Adrenal gland (tissue), 12 donors: ENCODE results near the gene TUB. TPM values are rescaled to one million over a fixed set of nuclear protein-coding genes. Genes with fewer than 3 reads are reported as not detected.

Experiments
- DNase-seq, 7 donors: peaks; one replicate each; pipeline ENCODE4 v3.0.0-alpha.2; 2019 to 2020
- H3K27ac ChIP-seq, 5 donors: fragments of 200-600 bp; sonication (generic) in 4 of 5; 1 replicate in 3 of 5; 2 replicates in 2 of 5; pipeline versions ENCODE4 v1.5.1 to v1.8.0; 2016 to 2020; ENCODE audit warnings: mild to moderate bottlenecking in 1 of 5
- H3K27me3 ChIP-seq: fragments of 200-600 bp; 2 replicates; pipeline ENCODE4 v1.8.0; 2021
- H3K36me3 ChIP-seq, 2 donors: fragments of 200-600 bp; replicated peaks in 1 of 2; 1 replicate in 1 of 2; 2 replicates in 1 of 2; pipeline versions ENCODE4 v1.5.1 to v1.8.0; 2018 to 2022
- H3K4me1 ChIP-seq, 2 donors: fragments of 200-600 bp; replicated peaks in 1 of 2; 1 replicate in 1 of 2; 2 replicates in 1 of 2; pipeline versions ENCODE4 v1.5.1 to v1.8.0; 2018 to 2021
- H3K4me3 ChIP-seq, 4 donors: fragments of 200-600 bp; sonication (generic) in 3 of 4; one replicate each; pipeline ENCODE4 v1.5.1; 2016 to 2018
- H3K9me3 ChIP-seq, 3 donors: fragments of 200-600 bp; sonication (generic) in 1 of 3; replicated peaks in 1 of 3; 1 replicate in 2 of 3; 2 replicates in 1 of 3; pipeline versions ENCODE4 v1.5.1 to v1.8.0; 2016 to 2021
- POLR2A ChIP-seq, 2 donors: fragments of 450-650 bp; IDR thresholded peaks; one replicate each; pipeline ENCODE4 v1.6.1; 2017; ENCODE audit warnings: antibody characterized with exemption in 2 of 2, mild to moderate bottlenecking in 2 of 2, moderate library complexity in 1 of 2
- WGBS, 4 donors: extraction: QIAGEN DNeasy Blood & Tissue Kit in 2 of 4; methylation state at CpG; one replicate each; pipeline versions ENCODE4 v1.1.5 to v1.1.7; 2013 to 2017; 5-methylcytosine and 5-hydroxymethylcytosine counted together
- intact Hi-C, 2 donors: fragments of 100-400 bp; cut with DNase I; formaldehyde crosslinking; loops; one replicate each; pipeline versions ENCODE4 v1.14.1 to v1.15.0; 2022 to 2023
- polyA plus RNA-seq, 3 donors: library from polyadenylated mRNA; stranded (reverse); fragments of 200-250 nt in 2 of 3; fragments of 350-450 nt in 1 of 3; fragmentation: Illumina TruSeq in 1 of 3; extraction: RNeasy Lipid Tissue Mini Kit (QIAGEN cat#74804) in 1 of 3; gene quantifications; one replicate each; pipeline ENCODE4 v1.2.3, GENCODE V29; 2013 to 2014
- total RNA-seq, 9 donors: library from RNA; depleted of rRNA in 4 of 9; stranded (reverse); fragments of >200 nt in 4 of 9; fragments of 120-200 nt in 1 of 9; fragmentation: NEBNext Ultra II Directional in 1 of 9; extraction: Animal tissue kit (Norgen Biotek cat#: 25700) in 1 of 9; gene quantifications; one replicate each; pipeline versions ENCODE4 v1.1.0 to v1.2.4, GENCODE V29; 2013 to 2023
- TF ChIP-seq, protein P1 (sequence below), 6 experiments: fragments of 450-650 bp in 4 of 6; fragments of 200-600 bp in 2 of 6; sonication (generic) in 1 of 6; IDR thresholded peaks; 1 replicate in 5 of 6; 2 replicates in 1 of 6; pipeline versions ENCODE4 v1.5.1 to v1.8.0; 2016 to 2021; ENCODE audit warnings: antibody characterized with exemption in 6 of 6, mild to moderate bottlenecking in 2 of 6, moderate library complexity in 1 of 6
- donor health status: healthy with polysubstance abuse.
- donor health status: Bipolar disorder and iron deficiency.
- donor health status: DM: yes; HTN: yes; CAD: no.
- donor health status: DM: no; HTN: no; CAD: no.
- donor health status: DM: no; HTN: no; CAD: no.
- donor health status: DM: yes; HTN: yes; CAD: no.

The TUB gene
- total and polyA plus RNA-seq, 12 donors: 2.8 to 26.8 (median 12.0) TPM

DNA sequence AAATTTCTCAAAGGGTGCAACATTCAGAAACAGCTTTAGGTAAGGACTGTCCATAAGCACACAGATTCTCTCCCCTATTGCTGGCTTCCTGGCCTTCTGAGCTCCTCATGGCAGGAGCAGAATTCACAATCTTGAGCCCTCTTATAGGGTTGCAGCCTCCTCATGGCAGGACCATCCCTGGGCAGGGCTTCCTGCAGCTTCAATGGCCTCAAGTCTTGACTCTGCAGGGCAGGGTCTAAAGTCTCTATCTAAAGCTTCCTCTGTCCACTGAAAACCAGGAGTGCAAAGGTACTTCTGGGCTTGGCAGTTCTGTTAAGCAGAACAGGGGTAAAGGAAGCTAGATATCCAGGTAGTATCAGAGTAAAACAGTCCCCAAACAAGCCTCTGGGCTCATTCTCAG lies 28.7 kb downstream of the TUB start:
- no peak overlapping the region for H3K27ac ChIP-seq
- no peak for TF ChIP-seq POLR2A (IDR thresholded peaks at IDR 0.05)
- TF ChIP-seq, protein P1, sequence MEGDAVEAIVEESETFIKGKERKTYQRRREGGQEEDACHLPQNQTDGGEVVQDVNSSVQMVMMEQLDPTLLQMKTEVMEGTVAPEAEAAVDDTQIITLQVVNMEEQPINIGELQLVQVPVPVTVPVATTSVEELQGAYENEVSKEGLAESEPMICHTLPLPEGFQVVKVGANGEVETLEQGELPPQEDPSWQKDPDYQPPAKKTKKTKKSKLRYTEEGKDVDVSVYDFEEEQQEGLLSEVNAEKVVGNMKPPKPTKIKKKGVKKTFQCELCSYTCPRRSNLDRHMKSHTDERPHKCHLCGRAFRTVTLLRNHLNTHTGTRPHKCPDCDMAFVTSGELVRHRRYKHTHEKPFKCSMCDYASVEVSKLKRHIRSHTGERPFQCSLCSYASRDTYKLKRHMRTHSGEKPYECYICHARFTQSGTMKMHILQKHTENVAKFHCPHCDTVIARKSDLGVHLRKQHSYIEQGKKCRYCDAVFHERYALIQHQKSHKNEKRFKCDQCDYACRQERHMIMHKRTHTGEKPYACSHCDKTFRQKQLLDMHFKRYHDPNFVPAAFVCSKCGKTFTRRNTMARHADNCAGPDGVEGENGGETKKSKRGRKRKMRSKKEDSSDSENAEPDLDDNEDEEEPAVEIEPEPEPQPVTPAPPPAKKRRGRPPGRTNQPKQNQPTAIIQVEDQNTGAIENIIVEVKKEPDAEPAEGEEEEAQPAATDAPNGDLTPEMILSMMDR (IDR thresholded peaks at IDR 0.05): no peak
- H3K9me3 ChIP-seq: peaks cover 0 to under 1% (median 0%) of the 10 kb centered on the region in 3 donors
- no peaks in the 10 kb centered on the region for H3K4me1 ChIP-seq
- no peaks in the 10 kb centered on the region for H3K27me3 ChIP-seq
- intact Hi-C loops: no loop called here
- peaks cover 0 to 10% of the 10 kb centered on the region in 2 donors for H3K36me3 ChIP-seq
- no peak overlapping the region for H3K4me3 ChIP-seq
- no peak for DNase-seq

DNA sequence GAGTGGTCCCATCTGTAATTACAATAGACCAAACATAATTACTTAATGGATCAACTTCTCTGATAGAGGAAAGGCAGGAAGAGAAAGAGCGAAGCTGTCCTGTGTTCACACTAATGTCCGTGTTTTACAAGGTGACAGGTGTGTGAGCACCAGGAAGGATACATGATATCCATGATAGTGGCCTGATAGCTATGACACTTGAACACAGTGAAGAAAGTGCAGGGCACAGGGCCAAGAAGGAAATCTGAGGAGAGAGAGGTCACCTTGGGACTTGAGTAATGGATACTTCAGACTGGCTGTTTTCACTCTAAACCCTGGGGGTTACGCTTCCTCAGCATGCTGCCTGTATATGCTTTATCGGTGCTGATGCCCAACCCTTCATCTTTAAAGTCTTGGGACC lies 29.4 kb downstream of the TUB start:
- peaks cover 0 to 10% of the 10 kb centered on the region in 2 donors for H3K36me3 ChIP-seq
- DNase-seq: no peak
- no peaks in the 10 kb centered on the region for H3K27me3 ChIP-seq
- no peak for TF ChIP-seq POLR2A (IDR thresholded peaks at IDR 0.05)
- TF ChIP-seq, protein P1 (IDR thresholded peaks at IDR 0.05): no peak
- intact Hi-C loops: no loop called here
- H3K4me1 ChIP-seq: no peaks in the 10 kb centered on the region
- 87 to 95% (median 92%) methylated on average over 4 of the region's 4 CpGs for WGBS, 4 donors
- peaks cover 0 to 6% (median 0%) of the 10 kb centered on the region in 3 donors for H3K9me3 ChIP-seq
- H3K4me3 ChIP-seq: no peak overlapping the region
- H3K27ac ChIP-seq: no peak overlapping the region

DNA sequence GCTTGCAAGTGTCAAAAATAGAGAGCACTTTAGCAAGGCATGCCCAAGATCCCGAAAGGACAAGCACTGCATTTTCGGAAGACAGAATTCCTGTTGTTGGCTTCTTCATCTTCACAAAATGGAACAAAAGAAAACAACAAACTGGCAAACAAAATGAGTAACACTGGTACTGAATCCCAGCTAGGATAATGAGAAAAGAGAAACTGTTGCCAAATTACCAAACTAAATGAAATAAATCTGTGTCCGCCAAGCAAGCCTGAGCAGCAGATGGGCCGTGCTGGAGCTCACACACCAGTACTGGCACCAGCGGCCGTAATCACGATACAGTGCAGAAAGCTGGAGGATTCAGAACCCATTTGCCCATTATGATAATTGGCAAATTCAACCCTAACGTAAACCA lies 30.6 kb downstream of the TUB start:
- Histone ChIP-seq H3K27me3 (no peaks in the 10 kb centered on the region), H3K4me3 (no peak overlapping the region), H3K27ac (no peak overlapping the region), H3K4me1 (no peaks in the 10 kb centered on the region), H3K9me3 (peaks cover 0 to 6% (median 0%) of the 10 kb centered on the region in 3 donors), H3K36me3 (peaks cover 0 to 4% of the 10 kb centered on the region in 2 donors)
- intact Hi-C loops: no loop called here
- TF ChIP-seq POLR2A (IDR thresholded peaks at IDR 0.05): no peak
- TF ChIP-seq, protein P1 (IDR thresholded peaks at IDR 0.05): no peak
- DNase-seq: no peak
- 85 to 91% (median 86%) methylated on average over 8 of the region's 8 CpGs for WGBS, 4 donors

DNA sequence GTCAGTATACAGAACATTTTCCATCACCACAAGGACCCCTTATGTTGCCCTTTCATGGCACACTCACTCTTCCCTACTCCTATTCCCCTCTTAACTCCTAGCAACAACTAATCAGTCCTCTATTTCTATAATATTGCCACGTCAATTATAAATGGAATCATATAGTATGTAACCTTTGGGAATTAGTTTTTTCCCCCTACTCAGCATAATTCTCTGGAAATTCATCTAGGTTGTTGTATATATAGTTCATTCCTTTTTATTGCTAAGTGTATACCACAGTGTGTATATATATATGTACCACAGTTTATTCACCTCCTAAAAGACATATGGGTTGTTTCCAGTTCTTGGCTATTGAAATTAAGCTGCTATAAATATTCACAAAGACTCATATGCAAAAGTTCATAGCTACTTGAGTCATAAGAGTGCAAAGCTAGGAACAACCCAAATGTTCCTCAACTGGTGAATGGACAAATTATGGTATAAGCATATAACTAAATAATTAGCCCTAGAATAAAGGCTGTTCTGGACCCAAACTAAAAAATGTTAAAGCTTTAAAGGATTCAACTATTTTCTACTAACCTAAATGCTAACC lies 41.3 kb downstream of the TUB start:
- Histone ChIP-seq H3K27ac (no peak overlapping the region), H3K4me1 (no peaks in the 10 kb centered on the region), H3K27me3 (no peaks in the 10 kb centered on the region), H3K36me3 (no peaks in the 10 kb centered on the region), H3K9me3 (no peaks in the 10 kb centered on the region), H3K4me3 (no peak overlapping the region)
- TF ChIP-seq, protein P1 (IDR thresholded peaks at IDR 0.05): no peak
- no peak for TF ChIP-seq POLR2A (IDR thresholded peaks at IDR 0.05)
- intact Hi-C loops: no loop called here
- 85 to 100% (median 87%) methylated on average over 1 of the region's 1 CpG for WGBS, 4 donors
- DNase-seq: no peak
